Hepatocyte (in vitro differentiated cells): Measurements from ENCODE around the gene SP140L. TPM values are rescaled to one million over a fixed set of nuclear protein-coding genes. Genes with fewer than 3 reads are reported as not detected.

Experiments used
- DNase-seq: peaks from one replicate; pipeline ENCODE4 v3.0.0-alpha.2; 2016; ENCODE audit warnings: low spot score
- H2AFZ ChIP-seq: fragments of 200-600 bp; sonication (generic); 2 replicates; pipeline ENCODE4 v1.6.0; 2016; ENCODE audit warnings: antibody characterized with exemption, mild to moderate bottlenecking
- H3K27ac ChIP-seq: fragments of 200-600 bp; sonication (generic); 2 replicates; pipeline ENCODE4 v1.5.1; 2016; ENCODE audit warnings: mild to moderate bottlenecking
- H3K27me3 ChIP-seq: fragments of 200-600 bp; sonication (generic); 2 replicates; pipeline ENCODE4 v1.6.1; 2016
- H3K36me3 ChIP-seq: fragments of 200-600 bp; sonication (generic); replicated peaks from 2 replicates; pipeline ENCODE4 v1.5.1; 2016; ENCODE audit warnings: low read depth; ENCODE audit not compliant: insufficient read depth
- H3K4me1 ChIP-seq: fragments of 200-600 bp; sonication (generic); 2 replicates; pipeline ENCODE4 v1.5.1; 2016; ENCODE audit warnings: mild to moderate bottlenecking, moderate library complexity; ENCODE audit not compliant: insufficient read depth
- H3K4me2 ChIP-seq: fragments of 200-600 bp; sonication (generic); 2 replicates; pipeline ENCODE4 v1.6.0; 2016
- H3K4me3 ChIP-seq: fragments of 200-600 bp; sonication (generic); 2 replicates; pipeline ENCODE4 v1.5.1; 2016; ENCODE audit warnings: mild to moderate bottlenecking
- H3K79me2 ChIP-seq: fragments of 200-600 bp; sonication (generic); 2 replicates; pipeline ENCODE4 v1.6.0; 2017; ENCODE audit warnings: mild to moderate bottlenecking
- H3K9me2 ChIP-seq: fragments of 200-600 bp; sonication (generic); replicated peaks from 2 replicates; pipeline ENCODE4 v1.6.0; 2017; ENCODE audit warnings: mild to moderate bottlenecking; ENCODE audit not compliant: insufficient read depth
- H3K9me3 ChIP-seq: fragments of 200-600 bp; sonication (generic); 2 replicates; pipeline ENCODE4 v1.5.1; 2016; ENCODE audit warnings: low read depth, mild to moderate bottlenecking
- H4K20me1 ChIP-seq: fragments of 200-600 bp; sonication (generic); 2 replicates; pipeline ENCODE4 v1.6.0; 2016; ENCODE audit warnings: mild to moderate bottlenecking; ENCODE audit not compliant: insufficient read depth, poor library complexity, severe bottlenecking
- EZH2 ChIP-seq: fragments of 200-600 bp; sonication (generic); IDR thresholded peaks from 2 replicates; pipeline ENCODE4 v1.6.1; 2016; ENCODE audit warnings: antibody characterized with exemption, mild to moderate bottlenecking, borderline replicate concordance
- EZH2phosphoT487 ChIP-seq: fragments of 200-600 bp; sonication (generic); IDR thresholded peaks from one replicate; pipeline ENCODE4 v1.6.1; 2018; ENCODE audit warnings: antibody characterized with exemption, mild to moderate bottlenecking, low read depth, moderate library complexity; ENCODE audit not compliant: unreplicated experiment, severe bottlenecking
- WGBS: methylation state at CpG from one replicate; pipeline ENCODE4 v1.1.6; 2016; ENCODE audit warnings: low lambda C conversion rate; ENCODE audit errors: missing lambda C conversion rate; 5-methylcytosine and 5-hydroxymethylcytosine counted together
- polyA plus RNA-seq: library from polyadenylated mRNA; unstranded; fragments of >200 nt; fragmentation: Nextera tagmentation; extraction: Ambion mirVana; gene quantifications from 2 replicates; pipeline ENCODE4 v1.2.1, GENCODE V29; 2016
- total RNA-seq: library from RNA; depleted of rRNA; stranded (reverse); fragments of >200 nt; gene quantifications from 2 replicates; pipeline ENCODE4 v1.2.3, GENCODE V29; 2014
- TF ChIP-seq, protein P1 (sequence below): fragments of 200-600 bp; sonication (generic); IDR thresholded peaks from 2 replicates; pipeline ENCODE4 v1.5.1; 2016; ENCODE audit warnings: antibody characterized with exemption, mild to moderate bottlenecking; ENCODE audit not compliant: poor library complexity

The SP140L gene
- total and polyA plus RNA-seq, 2 experiments from 2014 or later = 7.1 to 8.1 TPM

DNA sequence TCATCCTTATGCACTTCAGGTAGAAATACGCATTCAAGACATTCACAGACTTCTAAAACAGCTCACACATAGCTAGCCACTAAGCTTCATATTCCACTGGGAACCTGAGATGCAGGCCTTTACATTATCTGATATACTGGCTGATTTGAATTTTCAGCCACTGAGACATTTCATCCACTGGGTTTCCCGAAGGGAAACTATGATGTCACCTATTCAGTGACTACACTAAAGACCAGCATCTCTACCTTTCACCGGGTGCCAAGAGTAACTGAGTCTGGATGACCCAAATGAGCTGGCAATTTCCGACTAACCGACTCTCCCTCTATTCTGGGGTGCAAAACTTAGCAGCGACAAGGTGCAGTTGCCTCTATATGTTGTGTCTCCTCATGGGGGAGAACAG lies 31.8 kb upstream of the SP140L start:
- Histone ChIP-seq H3K36me3 (no peaks in the 10 kb centered on the region), H3K4me1 (no peaks in the 10 kb centered on the region), H3K4me3 (no peak overlapping the region), H2AFZ (no peak overlapping the region), H3K27ac (no peak overlapping the region), H3K9me2 (no peaks in the 10 kb centered on the region), H3K79me2 (no peaks in the 10 kb centered on the region), H4K20me1 (no peaks in the 10 kb centered on the region), H3K4me2 (no peak overlapping the region), H3K27me3 (no peaks in the 10 kb centered on the region), H3K9me3 (no peaks in the 10 kb centered on the region)
- 86% methylated on average over 6 of the region's 6 CpGs for WGBS
- TF ChIP-seq EZH2 = no peak
- TF ChIP-seq EZH2phosphoT487 = no peak
- TF ChIP-seq, protein P1, sequence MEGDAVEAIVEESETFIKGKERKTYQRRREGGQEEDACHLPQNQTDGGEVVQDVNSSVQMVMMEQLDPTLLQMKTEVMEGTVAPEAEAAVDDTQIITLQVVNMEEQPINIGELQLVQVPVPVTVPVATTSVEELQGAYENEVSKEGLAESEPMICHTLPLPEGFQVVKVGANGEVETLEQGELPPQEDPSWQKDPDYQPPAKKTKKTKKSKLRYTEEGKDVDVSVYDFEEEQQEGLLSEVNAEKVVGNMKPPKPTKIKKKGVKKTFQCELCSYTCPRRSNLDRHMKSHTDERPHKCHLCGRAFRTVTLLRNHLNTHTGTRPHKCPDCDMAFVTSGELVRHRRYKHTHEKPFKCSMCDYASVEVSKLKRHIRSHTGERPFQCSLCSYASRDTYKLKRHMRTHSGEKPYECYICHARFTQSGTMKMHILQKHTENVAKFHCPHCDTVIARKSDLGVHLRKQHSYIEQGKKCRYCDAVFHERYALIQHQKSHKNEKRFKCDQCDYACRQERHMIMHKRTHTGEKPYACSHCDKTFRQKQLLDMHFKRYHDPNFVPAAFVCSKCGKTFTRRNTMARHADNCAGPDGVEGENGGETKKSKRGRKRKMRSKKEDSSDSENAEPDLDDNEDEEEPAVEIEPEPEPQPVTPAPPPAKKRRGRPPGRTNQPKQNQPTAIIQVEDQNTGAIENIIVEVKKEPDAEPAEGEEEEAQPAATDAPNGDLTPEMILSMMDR = no peak
- DNase-seq = no peak

DNA sequence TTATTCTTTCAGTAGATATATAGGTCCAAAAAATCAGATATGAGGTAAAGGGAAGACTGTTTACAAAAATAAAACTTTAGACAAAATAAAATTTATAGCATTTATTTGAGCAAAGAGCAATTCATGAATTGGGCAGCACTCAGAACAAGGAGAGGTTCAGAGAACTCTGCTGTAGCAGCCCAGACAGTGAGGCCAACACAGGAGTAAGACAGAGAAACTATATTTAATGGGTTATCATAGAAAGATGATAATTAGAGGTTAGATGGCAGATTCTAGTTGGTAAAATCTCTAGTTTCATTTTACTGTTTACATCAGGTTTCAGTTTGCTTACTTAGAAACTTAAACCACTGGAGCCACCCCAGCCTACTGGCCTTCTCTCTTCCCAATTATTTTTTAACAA lies 30.1 kb upstream of the SP140L start:
- Histone ChIP-seq H3K4me2 (no peak overlapping the region), H3K79me2 (no peaks in the 10 kb centered on the region), H3K9me2 (no peaks in the 10 kb centered on the region), H3K36me3 (no peaks in the 10 kb centered on the region), H3K27ac (no peak overlapping the region), H4K20me1 (no peaks in the 10 kb centered on the region), H3K27me3 (no peaks in the 10 kb centered on the region), H2AFZ (no peak overlapping the region), H3K4me3 (no peak overlapping the region), H3K4me1 (no peaks in the 10 kb centered on the region), H3K9me3 (no peaks in the 10 kb centered on the region)
- TF ChIP-seq EZH2 = no peak
- TF ChIP-seq EZH2phosphoT487 = no peak
- TF ChIP-seq, protein P1 = no peak
- DNase-seq = no peak

DNA sequence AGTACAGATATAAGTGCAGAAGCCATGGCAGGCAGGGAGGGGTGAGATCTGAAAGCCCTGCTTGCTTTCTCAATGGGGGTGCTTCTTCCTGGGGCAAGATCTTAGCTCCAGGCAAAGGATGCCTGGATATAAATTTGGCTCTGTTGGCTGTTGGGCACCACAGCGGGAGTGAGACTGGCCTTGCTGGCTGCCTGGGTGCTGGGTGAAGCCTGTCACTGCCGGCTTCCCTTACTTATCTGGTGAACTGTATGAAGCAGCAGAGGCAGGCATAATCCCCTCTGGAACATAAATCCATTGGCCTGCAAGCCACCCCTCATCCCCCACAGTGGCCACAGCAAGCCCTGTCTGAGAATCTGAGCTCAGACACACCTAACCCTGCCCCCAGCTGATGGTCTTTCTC lies 27.4 kb upstream of the SP140L start:
- 89% methylated on average over 2 of the region's 2 CpGs for WGBS
- TF ChIP-seq, protein P1 = no peak
- no peak for TF ChIP-seq EZH2phosphoT487
- no peak for TF ChIP-seq EZH2
- H3K79me2 ChIP-seq = no peaks in the 10 kb centered on the region
- H3K9me2 ChIP-seq = no peaks in the 10 kb centered on the region
- H3K4me3 ChIP-seq = no peak overlapping the region
- H3K4me1 ChIP-seq = no peaks in the 10 kb centered on the region
- no peak overlapping the region for H3K27ac ChIP-seq
- no peaks in the 10 kb centered on the region for H3K9me3 ChIP-seq
- H4K20me1 ChIP-seq = no peaks in the 10 kb centered on the region
- H3K27me3 ChIP-seq = no peaks in the 10 kb centered on the region
- DNase-seq = no peak
- no peak overlapping the region for H3K4me2 ChIP-seq
- no peaks in the 10 kb centered on the region for H3K36me3 ChIP-seq
- no peak overlapping the region for H2AFZ ChIP-seq
